GM18867 (cell line): ENCODE data around the gene RIPK1.
"Not testable (repeated sequence)": the region's sequence is repeated elsewhere in the genome, so short reads cannot be mapped to it uniquely, and the experiment has no call there.

Experiments used
- ATAC-seq: cut with Tn5 transposase; IDR thresholded peaks from one replicate; pipeline ENCODE4 v1.9.1; 2021; ENCODE audit warnings: mild to moderate bottlenecking, moderate library complexity; ENCODE audit not compliant: unreplicated experiment

The RIPK1 gene

GRCh38 chr6:3133515-3133914 is 65.2 kb downstream of the RIPK1 start:
- no peak for ATAC-seq

GRCh38 chr6:3135668-3136291 is 67.5 kb downstream of the RIPK1 start:
- ATAC-seq = no peak

GRCh38 chr6:3136292-3137011 is 68.2 kb downstream of the RIPK1 start:
- no peak for ATAC-seq

GRCh38 chr6:3137057-3137777 is 68.9 kb downstream of the RIPK1 start:
- no peak for ATAC-seq

- not testable (repeated sequence) for ATAC-seq
Measured at GRCh38 chr6:3137873-3138272, 69.6 kb downstream of the RIPK1 start.

DNA sequence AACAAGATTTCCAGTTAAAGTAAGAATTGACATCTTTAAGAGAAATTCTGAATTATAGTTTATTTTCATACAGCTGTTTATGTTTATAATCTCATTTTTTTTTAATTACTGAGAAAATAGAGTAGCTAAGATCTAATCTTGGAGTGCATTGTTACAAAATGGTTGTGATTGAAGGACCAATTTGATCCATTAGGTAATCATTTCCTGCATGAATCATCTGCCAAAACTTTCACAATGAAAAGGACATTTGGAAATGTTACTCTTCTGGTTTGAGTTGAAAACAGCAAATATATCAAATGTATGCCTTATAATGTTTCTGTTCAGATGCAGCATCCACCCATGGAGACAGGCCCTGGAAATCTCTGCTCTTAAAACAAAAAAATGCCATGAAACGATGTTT is 70.0 kb downstream of the RIPK1 start:
- no peak for ATAC-seq

DNA sequence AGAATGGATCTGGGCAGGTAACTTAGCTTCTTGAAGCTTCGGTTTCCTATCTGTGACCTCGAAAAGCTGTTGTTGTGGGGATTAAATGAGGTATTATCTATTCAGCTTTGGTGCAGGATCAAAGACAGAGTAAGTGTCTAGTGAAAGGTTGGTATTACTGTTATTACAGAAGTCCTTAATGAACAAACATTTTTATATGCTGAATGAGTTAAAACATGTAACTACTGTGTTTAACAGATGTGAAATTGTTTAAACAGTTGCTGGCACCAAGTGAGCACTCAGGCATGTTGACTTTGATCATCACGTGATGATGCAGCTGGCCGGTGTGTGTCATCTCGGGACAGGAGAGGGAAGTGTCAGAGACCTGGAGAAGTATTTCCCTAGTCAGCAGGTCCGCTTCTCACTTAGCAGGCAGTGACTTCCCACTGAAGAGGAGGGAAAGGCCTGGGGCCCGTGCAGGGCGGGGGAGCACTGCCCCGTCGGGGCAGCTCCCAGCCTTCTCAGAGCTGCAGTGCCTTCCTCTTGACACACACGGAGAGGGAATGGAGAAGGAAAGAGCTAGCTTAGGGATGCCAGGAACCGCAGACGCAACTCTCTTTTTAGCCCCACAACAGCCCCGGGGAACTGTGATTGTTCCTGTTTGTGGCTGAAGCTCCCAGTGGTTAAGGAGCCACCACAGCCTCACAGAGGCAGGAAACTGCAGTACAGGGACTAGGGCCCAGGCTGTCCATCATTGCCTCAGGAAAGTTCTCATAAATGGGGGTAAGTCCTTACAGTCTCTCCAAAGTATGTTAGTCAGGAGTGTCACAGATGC is 71.0 kb downstream of the RIPK1 start:
- no peak for ATAC-seq

DNA sequence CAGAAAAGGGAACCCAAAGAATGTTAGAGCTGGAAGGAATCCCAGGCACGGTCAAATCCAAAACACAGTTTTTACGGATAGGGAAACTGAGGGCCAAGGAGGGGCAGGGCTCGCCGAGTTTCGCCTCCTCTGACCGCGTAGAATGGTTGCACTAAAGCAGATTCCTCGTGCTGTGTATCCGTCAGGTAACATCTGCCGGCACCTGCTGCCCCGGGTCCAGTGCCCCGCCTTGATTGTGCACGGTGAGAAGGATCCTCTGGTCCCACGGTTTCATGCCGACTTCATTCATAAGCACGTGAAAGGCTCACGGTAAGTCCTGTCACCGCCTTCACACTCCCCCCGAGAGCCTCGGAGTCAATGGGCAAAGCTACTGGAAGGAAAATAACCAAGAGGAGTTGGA is 71.9 kb downstream of the RIPK1 start:
- no peak for ATAC-seq

DNA sequence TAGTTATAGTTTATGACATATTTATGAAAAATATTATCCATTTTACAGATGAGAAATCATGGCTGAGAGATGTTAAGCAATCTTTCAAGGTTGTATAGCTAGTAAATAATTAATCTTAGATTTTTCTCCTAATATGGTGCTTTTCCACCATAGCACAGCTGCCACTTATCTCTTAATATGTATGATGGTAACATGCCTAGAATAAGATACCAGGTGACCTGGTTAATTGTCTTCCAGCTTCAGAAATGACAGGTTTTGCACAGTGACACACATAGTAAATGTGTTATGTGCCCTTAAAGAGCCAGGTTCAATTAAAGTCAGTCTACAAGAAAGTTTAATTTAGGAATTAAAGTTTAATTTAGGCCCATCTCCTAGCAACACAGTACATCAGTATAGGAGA is 74.2 kb downstream of the RIPK1 start:
- ATAC-seq = no peak

DNA sequence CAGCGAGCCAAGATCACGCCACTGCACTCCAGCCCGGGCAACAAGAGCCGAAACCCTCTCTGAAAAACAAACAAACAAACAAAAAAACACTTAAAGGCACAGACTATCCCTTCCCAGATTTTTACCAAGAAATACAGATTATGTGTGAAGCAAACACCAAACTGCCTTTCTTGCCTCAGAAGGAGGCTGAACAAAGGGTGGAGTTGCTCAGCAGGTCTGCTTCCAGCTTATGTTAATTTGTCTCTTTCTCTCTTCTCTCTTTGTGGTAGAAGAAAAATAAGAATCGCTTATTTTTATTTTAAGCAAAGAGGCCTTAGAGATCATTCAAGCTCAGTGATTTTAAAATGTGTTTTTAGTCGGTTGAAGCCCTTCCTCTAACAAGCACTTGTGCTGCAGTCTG is 74.9 kb downstream of the RIPK1 start:
- ATAC-seq = no peak

DNA sequence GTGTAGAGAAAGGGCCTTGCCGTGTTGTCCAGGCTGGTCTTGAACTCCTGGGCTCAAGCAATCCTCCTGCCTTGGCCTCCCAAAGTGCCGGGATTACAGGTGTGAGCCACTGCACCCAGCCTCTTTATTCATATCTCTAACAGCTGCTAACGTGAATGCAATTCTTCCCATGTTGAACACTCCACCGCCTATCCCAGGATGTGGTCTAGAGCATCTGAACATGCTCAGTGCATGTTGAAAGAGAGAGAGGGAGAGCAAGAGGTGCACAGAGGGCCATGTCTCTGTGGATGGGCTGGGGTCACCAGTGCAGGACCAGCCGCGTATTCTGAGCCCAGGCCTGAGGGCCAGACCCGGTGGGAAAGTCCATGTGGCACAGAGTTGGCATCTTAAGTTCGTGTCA is 76.3 kb downstream of the RIPK1 start:
- no peak for ATAC-seq

GRCh38 chr6:3147914-3148757 is 79.8 kb downstream of the RIPK1 start:
- ATAC-seq = no peak

- no peak for ATAC-seq
Measured at GRCh38 chr6:3151691-3152090, 83.4 kb downstream of the RIPK1 start.

- ATAC-seq = no peak
Measured at GRCh38 chr6:3152689-3153088, 84.4 kb downstream of the RIPK1 start.

DNA sequence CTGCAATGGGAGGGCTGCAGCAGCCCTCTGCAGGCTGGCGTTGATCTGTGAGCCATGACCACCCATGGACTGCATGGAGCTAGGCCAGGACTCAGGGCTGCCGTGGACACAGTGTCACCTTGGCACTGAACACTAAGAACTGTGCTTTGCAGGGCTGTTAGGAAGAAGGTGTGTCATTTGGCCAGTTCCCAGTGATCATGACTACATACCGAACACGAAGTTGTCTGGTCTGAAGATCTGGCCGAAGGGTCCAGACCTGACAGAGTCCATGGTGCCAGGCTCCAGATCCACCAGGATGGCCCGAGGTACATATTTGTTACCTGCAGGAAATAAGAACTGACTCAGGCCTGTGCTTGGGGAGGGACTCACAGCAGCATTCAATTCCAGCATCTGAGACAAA is 87.1 kb downstream of the RIPK1 start:
- ATAC-seq = not testable (repeated sequence)

DNA sequence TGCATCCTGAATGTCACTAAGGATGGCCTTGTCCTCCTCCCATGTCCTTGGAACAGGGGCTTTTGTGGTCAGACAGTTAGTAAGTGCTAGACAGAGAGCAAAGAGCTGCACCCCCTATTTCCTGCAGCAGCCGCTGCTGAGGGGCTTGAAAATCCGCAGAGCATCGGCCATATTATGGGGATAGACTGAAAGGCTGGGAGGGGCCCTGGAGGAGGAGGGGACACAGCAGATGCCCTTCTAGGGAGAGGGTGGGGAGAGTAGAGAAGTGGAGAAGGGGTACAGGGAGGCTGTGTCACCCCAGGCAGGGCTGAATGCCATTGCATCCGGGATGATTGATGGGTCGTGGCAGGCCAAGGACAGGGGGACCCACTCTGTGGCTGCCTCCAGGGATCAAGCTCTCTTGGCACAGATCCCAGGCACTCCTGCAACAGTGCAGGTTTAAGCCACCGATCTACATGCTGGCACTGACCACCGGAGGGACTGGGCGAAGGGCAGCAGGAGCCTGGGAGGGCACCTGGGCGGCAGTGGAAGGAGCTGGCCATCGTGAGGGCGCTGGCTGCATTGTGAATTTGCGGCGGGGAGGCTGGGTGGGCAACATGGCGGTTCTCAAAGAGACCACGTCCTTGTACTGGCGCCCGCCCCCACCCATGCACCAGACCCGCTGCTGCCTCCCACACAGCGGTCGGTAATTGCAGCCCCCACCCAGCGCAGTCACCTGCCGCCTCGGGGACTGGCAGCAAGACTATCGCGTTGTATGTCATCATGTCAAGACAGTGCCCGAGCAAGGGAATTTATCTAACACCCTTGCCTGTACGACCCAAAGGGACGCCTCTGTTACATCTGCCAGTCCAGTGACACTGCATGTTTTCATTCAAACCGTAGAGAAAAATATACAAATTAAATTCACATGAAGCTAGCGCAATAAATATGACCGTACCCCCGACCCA is 88.2 kb downstream of the RIPK1 start:
- ATAC-seq = not testable (repeated sequence)

DNA sequence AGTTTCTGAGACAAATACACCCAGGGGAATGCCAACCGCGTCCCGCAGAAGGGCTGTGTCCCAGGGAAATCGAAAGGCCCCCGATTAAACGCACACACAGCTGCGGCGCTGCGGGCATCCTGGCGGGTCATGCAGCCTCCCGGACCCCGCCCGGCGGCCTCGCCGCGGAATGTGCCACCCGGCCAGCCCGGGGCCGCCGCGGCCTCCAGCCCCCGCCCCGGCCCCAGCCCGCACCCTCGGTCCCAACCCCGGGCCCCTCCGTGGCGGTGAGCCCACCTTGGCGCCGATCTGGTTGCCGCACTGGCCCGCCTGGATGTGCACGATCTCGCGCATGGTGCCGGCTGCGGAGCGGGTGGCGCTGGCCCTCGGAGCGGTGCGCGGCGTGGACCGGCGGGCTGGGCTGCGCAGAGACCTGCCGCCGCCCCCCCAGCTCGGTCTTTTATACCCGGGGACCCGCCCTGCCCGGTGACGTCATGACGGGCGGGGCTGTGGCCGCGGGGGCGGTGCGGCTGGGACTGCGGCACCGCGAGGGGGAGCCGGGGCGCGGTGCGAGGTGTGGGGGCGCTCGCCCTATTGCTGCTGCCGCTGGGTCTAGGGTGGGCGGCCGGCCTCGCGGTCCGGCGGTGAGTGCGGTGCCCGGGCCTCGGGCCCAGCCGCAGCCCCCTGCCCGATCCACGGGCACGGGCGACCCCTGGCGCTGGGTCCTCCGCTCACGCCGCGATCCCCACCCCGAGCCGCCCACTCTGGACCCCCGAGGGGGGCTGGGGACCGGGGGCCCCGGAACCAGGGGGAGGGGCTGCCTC is 89.0 kb downstream of the RIPK1 start, which contains the start of gene TUBB2A:
Gene TUBB2A, minus strand, starts transcription at position 414 of the 803 bp plus-strand sequence. Its CDS starts 81 bp downstream, at position 333.
- peak; percentile 82 for ATAC-seq
